Large intestine (tissue), 3 donors: Measurements from ENCODE around the gene S100Z. TPM values are rescaled to one million over a fixed set of nuclear protein-coding genes. Genes with fewer than 3 reads are reported as not detected.
"Not testable (repeated sequence)": the region's sequence is repeated elsewhere in the genome, so short reads cannot be mapped to it uniquely, and the experiment has no call there.

Source experiments
- DNase-seq, 2 donors: peaks; one replicate each; pipeline versions ENCODE4 v3.0.0 to v3.0.0-alpha.2; 2013
- H3K27ac ChIP-seq: one replicate; pipeline ENCODE4 v1.5.1; 2013; ENCODE audit warnings: low read length
- H3K27me3 ChIP-seq: 2 replicates; pipeline ENCODE4 v1.6.1; 2013; ENCODE audit warnings: low read length; ENCODE audit not compliant: control insufficient read depth, insufficient read depth
- H3K36me3 ChIP-seq: 2 replicates; pipeline ENCODE4 v1.6.1; 2013; ENCODE audit warnings: low read length; ENCODE audit not compliant: control insufficient read depth, insufficient read depth
- H3K4me1 ChIP-seq: one replicate; pipeline ENCODE4 v1.6.1; 2013; ENCODE audit warnings: low read length; ENCODE audit not compliant: control insufficient read depth, insufficient read depth
- H3K4me3 ChIP-seq: one replicate; pipeline ENCODE4 v1.5.1; 2013; ENCODE audit warnings: low read length
- H3K9me3 ChIP-seq: one replicate; pipeline ENCODE4 v1.6.1; 2013; ENCODE audit warnings: mild to moderate bottlenecking, low read depth, low read length, moderate library complexity; ENCODE audit not compliant: control insufficient read depth
- WGBS: methylation state at CpG from one replicate; pipeline ENCODE4 v1.1.5; 2013; ENCODE audit warnings: low lambda C conversion rate; ENCODE audit not compliant: insufficient coverage; 5-methylcytosine and 5-hydroxymethylcytosine counted together
- polyA plus RNA-seq: library from polyadenylated mRNA; unstranded; fragments of 120-200 nt; gene quantifications from one replicate; pipeline ENCODE4 v1.2.1, GENCODE V29; 2013

The S100Z gene
- polyA plus RNA-seq, 1 donor = 0.51 TPM

GRCh38 chr5:76811214-76811613 lies 38.6 kb upstream of the S100Z start:
- WGBS = no CpG with 5 or more reads among the region's 5 CpGs
- no peak overlapping the region for H3K27ac ChIP-seq
- H3K4me1 ChIP-seq = peaks cover 9% of the 10 kb centered on the region
- H3K27me3 ChIP-seq = no peaks in the 10 kb centered on the region
- peaks cover 12% of the 10 kb centered on the region for H3K9me3 ChIP-seq
- DNase-seq = no peak
- H3K36me3 ChIP-seq = no peaks in the 10 kb centered on the region
- H3K4me3 ChIP-seq = no peak overlapping the region

GRCh38 chr5:76812209-76812608 lies 37.6 kb upstream of the S100Z start:
- not testable (repeated sequence) for H3K36me3 ChIP-seq, H3K4me1 ChIP-seq, H3K27ac ChIP-seq, H3K4me3 ChIP-seq, H3K27me3 ChIP-seq, DNase-seq
- peaks cover 12% of the 10 kb centered on the region for H3K9me3 ChIP-seq
- no CpG with 5 or more reads among the region's 32 CpGs for WGBS

- WGBS = 100% methylated on average over 1 of the region's 4 CpGs
- no peak for DNase-seq
- Histone ChIP-seq H3K9me3 (peaks cover 12% of the 10 kb centered on the region), H3K4me3 (no peak overlapping the region), H3K27ac (no peak overlapping the region), H3K27me3 (peaks cover 7% of the 10 kb centered on the region), H3K4me1 (peaks cover 3% of the 10 kb centered on the region), H3K36me3 (no peaks in the 10 kb centered on the region)
Observed at GRCh38 chr5:76813982-76814562, 35.7 kb upstream of the S100Z start.

- Histone ChIP-seq H3K4me3 (no peak overlapping the region), H3K27ac (no peak overlapping the region), H3K36me3 (no peaks in the 10 kb centered on the region), H3K27me3 (peaks cover 13% of the 10 kb centered on the region), H3K9me3 (peaks cover 11% of the 10 kb centered on the region), H3K4me1 (peaks cover 4% of the 10 kb centered on the region)
- DNase-seq = no peak
- WGBS = no CpG with 5 or more reads among the region's 3 CpGs
Observed at GRCh38 chr5:76816110-76816831, 33.5 kb upstream of the S100Z start.

GRCh38 chr5:76818844-76819831 lies 30.7 kb upstream of the S100Z start, which contains the start of gene F2RL1:
Gene F2RL1 (plus strand): TSS chr5:76819030. CDS start chr5:76819183, 153 bp downstream.
- peak within 1 kb of the TSS; percentile 94 for H3K4me3 ChIP-seq
- DNase-seq = peak; percentile 97 to 98
- peaks cover 13% of the 10 kb centered on the region for H3K27me3 ChIP-seq
- WGBS = no CpG with 5 or more reads among the region's 72 CpGs
- H3K4me1 ChIP-seq = peaks cover 10% of the 10 kb centered on the region
- H3K9me3 ChIP-seq = no peaks in the 10 kb centered on the region
- H3K36me3 ChIP-seq = no peaks in the 10 kb centered on the region
- H3K27ac ChIP-seq = peak within 1 kb of the TSS; percentile 100

GRCh38 chr5:76819851-76820525 lies 29.8 kb upstream of the S100Z start:
- no CpG with 5 or more reads among the region's 31 CpGs for WGBS

GRCh38 chr5:76820526-76820890 lies 29.3 kb upstream of the S100Z start:
- Histone ChIP-seq H3K9me3 (no peaks in the 10 kb centered on the region), H3K27ac (peak overlapping the region; percentile 100), H3K36me3 (peaks cover 1% of the 10 kb centered on the region), H3K4me1 (peaks cover 13% of the 10 kb centered on the region), H3K4me3 (peak overlapping the region; percentile 94), H3K27me3 (peaks cover 13% of the 10 kb centered on the region)
- no CpG with 5 or more reads among the region's 2 CpGs for WGBS
- DNase-seq = peak in 1 of 2 donors; percentile 67

More at GRCh38 chr5:76819851-76820525, 29.8 kb upstream of the S100Z start:
- Histone ChIP-seq H3K27ac (peak overlapping the region; percentile 100), H3K9me3 (no peaks in the 10 kb centered on the region), H3K36me3 (no peaks in the 10 kb centered on the region), H3K4me3 (peak overlapping the region; percentile 94), H3K27me3 (peaks cover 13% of the 10 kb centered on the region), H3K4me1 (peaks cover 10% of the 10 kb centered on the region)
- DNase-seq = peak in 1 of 2 donors; percentile 59

GRCh38 chr5:76821136-76821535 lies 28.7 kb upstream of the S100Z start:
- peak overlapping the region; percentile 94 for H3K4me3 ChIP-seq
- H3K27ac ChIP-seq = peak overlapping the region; percentile 100
- H3K36me3 ChIP-seq = peaks cover 2% of the 10 kb centered on the region
- H3K27me3 ChIP-seq = peaks cover 13% of the 10 kb centered on the region
- H3K4me1 ChIP-seq = peaks cover 16% of the 10 kb centered on the region
- no peaks in the 10 kb centered on the region for H3K9me3 ChIP-seq
- no CpG with 5 or more reads among the region's 4 CpGs for WGBS
- DNase-seq = peak in 1 of 2 donors; percentile 58

- no CpG with 5 or more reads among the region's 7 CpGs for WGBS
- peak overlapping the region; percentile 100 for H3K27ac ChIP-seq
- DNase-seq = peak in 1 of 2 donors; percentile 51
Observed at GRCh38 chr5:76822105-76822731, 27.6 kb upstream of the S100Z start.

More at GRCh38 chr5:76822105-76822731, 27.6 kb upstream of the S100Z start:
- not testable (repeated sequence) for H3K36me3 ChIP-seq, H3K9me3 ChIP-seq
- H3K4me1 ChIP-seq = peaks cover 23% of the 10 kb centered on the region
- peaks cover 13% of the 10 kb centered on the region for H3K27me3 ChIP-seq
- H3K4me3 ChIP-seq = peak overlapping the region; percentile 16
